NCI-H2029 treated with DMSO at 0.1 percent for 48 hours (cell line): Measurements from ENCODE around the gene BAIAP2L2.

ENCODE experiments used
- DNase-seq: peaks from one replicate; lab custom pipeline; 2025; lab: John Stamatoyannopoulos, UW

Gene BAIAP2L2

DNA sequence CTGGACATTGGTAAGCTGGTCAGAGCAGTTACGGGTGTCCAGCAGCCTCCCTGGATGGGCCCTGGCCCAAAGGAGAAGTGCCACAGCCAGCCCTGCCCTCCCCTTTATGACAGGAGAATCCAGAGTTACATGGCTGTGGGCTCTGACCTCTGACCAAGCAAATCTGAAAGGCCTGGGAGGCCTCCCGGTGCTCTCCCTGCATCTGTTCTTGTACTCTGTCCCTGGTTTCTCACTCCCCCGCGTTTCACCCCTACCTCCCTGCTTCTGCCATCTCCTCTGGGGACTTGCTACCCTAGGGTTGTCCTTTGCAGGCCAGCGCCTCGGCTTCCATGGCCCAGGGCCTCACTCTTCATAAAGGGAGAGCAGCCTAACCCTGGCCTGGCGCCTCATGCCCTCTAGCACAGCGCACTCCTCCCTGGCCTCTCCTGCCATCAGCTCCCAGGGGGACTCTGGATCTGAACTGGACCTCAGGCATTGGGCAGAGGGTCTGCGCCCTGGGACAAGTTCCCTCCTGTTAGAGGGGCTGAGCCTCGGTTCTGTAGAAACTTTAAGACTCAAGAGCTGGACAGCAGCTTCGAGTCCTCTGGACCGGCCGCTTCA, 42.6 kb downstream of the BAIAP2L2 start:
- no peak for DNase-seq

DNA sequence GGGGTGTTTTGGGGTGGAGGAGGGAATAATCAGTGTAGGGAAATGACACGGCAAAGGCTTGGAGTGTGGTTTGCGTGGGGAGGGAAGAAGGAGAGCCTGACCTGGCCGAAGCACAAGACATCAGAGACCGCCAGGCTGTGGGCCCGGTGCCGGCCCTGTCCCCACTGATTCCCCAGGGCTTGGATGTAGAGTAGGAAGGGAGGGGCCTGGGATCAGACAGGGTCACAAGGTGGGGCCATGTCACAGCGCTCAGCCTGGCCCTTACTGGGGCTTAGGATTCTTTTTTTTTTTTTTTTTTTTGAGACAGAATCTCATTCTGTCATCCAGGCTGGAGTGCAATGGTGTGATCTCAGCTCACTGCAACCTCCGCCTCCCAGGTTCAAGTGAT, 43.5 kb downstream of the BAIAP2L2 start:
- DNase-seq: no peak

DNA sequence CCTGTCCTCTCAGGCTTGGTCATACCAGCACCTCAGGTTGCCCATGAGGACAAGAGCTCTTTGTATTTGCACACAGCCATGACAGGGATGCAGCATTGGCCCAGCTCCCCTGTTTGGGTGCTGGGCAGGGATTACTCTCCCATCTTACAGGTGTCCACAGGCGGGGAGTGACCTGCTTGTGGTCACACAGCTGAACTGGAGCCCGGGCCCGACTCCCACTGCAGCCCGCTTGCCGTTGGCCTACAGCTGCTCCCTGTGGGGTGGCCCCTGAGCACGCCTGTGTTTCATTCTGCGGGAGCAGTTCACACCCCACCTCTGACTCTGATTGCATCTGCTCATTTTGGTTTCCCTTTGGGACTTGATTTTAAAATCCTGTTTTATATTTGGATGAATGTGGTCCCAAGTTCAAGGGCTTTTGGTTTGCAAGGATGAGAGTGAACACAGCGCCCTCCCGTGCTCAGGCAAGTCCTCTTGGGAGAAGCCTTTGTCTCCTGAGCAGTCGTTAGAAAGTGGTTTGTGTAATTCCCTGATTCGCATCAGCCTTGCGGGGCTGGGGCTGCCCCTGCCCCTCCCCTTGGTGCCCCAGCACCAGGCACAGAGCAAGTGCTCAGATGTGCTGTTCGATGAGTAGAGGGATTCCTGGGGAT, 44.0 kb downstream of the BAIAP2L2 start:
- DNase-seq: no peak

DNA sequence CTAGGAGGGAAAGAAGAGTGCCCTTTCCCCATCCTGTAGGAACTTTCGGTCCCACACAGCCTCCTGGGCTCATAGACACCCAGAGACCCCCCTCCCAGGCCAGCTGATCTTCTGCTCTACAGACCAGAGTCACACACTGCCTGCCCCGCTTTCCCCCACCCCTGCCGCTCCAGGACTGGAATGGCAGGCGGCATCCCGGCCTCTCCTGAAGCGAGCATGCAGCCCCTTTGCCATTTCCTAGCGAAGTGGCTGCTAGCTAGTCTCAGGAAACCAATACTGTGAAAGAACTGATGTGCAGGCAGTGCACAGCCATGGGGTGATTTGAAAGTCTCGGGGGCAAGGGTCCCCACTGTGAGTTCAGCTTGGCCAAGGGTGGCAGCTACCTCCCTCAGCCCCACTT, 44.9 kb downstream of the BAIAP2L2 start:
- DNase-seq: no peak

DNA sequence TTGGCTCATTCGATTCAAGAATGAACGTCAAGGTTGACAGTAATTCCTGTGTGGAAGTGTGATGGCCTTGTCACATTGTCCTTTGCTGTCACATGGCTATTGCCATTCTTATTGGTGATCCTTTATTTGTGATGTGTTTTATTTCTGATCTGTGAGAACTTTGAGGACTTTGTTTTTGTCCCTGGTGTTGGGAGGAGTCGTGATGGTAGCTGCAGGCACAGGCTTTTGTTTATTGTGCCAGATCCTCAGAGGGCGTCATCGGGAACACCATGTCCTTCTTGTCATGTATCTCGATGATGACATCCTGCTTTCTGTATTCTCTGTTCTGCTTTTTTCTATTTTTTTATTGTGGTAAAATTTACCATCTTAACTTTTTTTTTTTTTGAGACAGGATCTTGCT, 47.7 kb downstream of the BAIAP2L2 start:
- DNase-seq: no peak

DNA sequence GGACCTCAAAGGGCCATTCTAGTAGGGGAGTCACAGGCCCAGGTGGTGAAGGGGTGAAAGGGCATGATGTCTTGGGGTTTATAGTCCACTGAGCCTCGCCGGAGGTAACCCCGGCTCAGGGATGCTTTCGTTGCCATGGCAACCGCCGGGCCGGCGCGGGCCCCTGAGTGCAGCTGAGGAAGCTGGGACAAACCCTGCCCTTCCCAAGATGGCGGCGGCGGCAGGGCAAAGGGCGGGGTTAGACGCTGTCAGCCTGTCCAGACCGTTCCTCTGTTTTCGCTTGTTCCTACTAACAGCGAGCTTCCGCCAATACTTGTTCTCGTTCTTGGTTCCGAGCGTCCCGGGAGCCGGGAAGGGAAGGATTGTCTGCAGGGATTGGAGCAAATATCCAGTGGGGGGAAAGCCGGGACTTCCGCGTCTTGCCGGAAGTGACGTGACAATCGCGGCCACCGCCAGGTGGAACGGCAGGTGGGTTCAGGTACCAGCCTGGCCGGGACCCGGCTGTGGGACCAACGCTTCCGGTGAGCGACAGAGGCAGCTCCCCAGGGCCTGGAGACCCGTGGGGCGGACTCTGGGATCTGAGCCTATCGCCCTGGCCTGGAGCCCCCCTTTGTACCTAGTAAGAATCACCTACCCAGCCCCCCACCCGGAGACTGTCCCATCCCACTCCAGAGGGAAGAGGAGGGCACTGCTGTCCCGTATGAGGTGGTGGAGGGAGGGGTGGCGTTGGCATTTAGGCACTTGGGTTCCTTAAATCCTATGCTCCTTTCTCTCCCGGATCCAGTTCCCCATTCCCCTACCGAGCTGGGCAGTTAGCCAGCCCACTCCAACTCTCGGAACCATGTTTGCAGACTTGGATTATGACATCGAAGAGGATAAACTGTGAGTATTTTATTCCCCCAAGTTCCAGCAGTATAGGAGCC, 53.3 kb downstream of the BAIAP2L2 start, which contains the start of gene PICK1:
PICK1 (plus strand) TSS at position 436 of the 923 bp plus-strand sequence; CDS start at position 842, 406 bp downstream.
- DNase-seq: peak; percentile 78

DNA sequence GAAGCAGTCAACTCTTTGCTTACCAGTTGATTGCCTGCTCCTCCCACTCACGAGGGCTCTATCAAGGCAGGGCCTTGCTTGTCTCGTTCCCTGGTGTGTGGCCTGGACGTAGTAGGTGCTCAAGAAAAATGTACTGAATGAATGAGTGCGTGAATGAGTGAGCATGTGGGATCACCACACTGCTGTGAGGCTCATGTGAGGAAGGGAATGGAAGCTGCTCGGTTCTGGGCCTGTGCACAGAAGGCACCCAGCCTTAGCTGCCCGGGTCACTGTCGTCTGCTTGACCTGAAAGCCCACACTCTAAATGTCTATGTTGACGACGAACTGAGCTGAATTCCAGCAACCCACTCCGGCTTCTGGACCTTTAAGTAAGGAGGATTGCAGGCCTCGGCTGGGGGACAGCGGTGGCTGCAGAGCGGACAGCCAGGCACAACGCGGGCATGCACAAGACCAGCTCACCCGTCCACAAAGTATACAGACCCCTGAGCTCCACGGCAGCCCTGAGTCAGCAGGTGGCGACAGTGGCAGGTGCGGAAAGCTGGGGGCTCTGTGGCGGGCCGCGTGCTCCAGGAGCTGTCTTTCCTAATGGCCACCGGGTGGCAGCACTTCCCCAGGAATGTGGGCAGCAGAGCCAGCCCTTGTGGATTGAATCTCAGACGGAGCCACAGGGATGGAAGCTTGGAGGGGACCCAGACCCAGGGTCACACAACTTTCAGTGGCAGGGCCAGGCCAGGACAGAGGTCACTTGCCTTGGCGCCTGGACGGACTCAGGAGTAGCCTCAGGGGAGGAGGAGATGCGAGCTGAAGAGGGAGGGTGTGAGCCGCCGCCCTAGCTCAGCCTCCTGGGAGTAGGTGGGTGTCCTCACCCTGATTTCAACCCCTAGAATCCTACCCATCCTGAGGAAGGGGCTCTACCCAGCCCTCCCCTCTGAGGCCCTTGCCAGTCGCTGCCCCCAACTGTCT, 58.3 kb downstream of the BAIAP2L2 start:
- peak; percentile 44 for DNase-seq

DNA sequence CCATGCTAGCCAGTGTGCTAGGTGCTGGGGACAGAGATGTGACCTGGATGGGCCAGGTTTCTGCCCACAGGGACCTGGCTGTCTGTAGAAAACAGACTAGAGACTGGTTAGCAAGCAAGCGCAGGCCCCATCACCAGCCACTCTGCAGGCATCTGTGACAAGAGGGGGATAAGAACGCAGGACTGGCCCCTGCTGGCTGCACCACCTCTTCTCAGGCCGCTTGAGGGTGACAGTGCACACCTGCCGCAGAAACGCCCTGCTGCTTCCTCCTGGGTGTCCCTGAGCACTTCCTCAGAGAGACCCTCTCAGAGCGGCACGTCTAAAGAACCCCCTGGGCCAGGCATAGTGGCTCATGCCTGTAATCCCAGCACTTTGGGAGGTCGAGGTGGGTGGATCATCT, 59.2 kb downstream of the BAIAP2L2 start:
- DNase-seq: no peak

DNA sequence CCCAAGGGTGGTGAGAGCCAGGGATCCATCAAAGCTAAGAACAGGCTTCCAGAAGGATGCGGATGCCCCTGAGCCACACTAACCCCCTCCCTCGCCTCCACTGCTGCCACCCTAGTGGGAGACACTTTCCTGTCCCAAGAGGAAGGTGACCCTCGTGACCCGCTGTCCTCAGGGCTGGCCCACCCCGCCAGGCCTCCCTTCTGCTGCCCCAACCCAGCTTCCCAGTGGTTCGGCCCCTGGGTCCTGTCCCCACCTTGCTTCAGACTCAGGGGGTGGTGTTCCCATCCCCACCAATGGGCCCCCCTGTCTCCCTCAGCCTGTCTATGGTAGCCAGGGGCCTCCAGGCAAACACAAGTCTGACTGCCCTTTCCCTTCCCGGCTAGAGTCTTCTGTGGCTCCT, 59.8 kb downstream of the BAIAP2L2 start:
- DNase-seq: no peak

DNA sequence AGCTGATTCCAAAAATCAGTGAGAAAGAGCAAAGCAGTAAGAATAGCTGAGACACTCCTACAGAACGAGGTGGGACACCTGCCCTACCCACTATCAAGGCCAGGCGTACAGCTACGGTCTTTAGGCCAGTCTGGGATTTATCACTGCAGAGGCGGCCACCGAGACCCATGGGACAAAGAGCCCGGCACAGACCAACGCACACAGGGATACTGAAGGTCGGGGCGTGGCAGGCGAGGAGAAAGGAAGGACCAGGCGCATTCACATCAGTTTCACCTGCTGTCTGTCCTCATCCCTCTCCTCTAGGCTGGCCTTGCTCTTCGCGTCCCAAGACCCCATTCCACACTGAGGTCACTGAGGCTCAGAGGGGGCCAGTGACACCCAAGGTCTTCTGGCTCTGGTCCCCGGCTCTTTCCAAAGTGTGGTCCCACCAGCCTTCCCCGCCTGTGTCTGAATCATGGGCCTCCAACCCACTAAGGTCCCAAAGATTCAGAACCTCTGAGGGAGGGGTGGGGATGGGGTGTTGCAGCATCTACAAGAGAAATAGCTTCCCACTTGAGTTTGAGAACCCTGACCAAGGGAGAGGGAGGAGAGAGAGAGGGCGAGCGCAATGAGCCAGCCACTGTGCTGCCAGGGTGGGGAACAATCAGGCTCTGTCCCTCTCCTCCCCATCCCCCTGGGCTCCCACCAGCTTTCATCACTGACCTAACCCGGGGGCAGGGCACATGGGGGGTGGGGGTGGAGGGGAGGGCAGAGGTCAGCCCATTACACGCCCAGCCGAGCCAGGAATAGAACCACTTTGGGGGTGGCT, 60.5 kb downstream of the BAIAP2L2 start:
- DNase-seq: no peak

DNA sequence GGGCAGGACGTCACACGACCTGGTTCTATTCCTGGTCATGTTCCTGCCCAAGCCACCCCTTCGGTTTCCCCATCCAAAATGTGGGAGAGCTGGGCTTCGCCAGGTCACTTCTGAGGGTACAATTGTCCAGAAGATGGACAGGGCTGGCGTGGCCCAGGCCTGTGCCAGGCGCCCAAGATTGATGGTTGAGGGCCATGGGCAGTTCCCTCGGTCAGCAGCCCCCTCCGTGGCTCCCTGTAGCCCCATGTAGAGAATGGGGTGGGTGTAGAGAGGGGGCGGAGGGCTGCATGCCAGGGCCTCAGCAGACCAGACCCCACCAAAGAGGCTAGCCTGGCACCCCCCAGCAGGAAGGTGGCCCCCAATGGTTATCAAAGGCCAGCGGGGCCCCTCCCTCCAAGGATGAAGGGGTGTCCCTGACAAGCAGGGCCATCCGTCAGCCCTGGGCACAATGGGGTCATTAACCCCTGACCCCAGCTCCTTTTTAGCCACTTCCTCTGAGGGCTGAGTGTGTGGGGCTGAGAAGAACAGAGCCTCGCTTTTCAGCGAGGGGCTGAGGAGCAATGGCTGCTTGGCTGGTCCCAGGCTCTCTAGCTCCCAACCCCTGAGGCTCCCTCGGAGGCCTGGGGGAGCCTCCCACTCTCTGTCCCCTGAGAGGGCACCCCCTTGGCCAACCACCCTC, 64.3 kb downstream of the BAIAP2L2 start:
- DNase-seq: no peak

DNA sequence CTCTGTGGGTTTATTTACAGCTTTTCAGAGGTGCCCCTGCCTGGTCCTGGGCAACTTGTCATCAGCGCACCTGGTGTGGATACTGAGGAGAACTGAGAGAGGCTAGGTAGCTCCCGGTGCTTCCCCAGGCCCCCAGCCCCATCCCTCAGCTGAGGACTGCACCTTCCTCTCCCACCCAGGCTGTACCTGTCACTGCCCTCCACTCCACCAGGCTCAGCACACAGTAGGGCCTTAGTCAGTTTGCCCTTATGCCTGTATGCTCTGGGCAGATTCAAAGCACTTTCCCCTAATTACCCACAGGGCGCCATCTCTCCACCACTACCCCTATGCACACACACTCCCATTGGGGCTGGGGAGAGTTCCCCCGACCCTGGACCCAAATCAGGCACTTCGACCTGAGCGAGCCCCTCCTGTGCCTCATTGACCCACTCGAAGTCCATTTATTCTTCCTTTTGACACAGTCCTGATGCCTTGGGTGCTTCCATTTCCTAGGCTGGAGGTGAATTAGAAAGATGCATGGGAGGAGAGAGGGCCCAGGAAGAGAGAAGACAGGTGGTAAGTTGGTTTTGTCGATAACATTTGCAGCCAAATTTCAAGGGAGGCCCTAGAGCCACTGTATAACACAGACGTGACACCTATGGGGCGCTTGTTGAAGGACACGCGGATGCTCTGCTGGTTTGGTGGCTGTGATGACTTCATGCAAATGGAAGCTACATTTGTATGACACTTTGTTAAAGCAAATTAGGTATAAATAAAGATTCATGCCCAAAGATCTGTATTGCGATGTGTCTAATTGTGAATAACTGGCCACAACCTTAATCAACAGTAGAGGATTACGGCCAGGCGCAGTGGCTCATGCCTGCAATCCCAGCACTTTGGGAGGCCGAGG, 67.1 kb downstream of the BAIAP2L2 start:
- no peak for DNase-seq

DNA sequence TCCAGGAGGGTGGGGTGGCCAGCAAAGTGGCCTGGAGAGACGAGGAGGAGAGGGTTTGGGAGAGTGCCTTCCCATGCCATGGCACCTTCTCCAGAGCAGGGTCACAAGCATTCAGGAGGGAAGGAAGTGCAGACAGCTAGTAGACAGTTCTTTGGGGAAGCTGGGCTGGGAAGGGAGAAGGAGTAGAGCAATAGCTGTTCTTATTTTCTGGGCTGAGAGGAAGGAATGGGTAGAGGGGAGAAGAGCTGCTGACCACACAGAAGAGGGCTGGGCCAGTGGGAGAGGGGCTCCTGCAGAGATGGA, 68.0 kb downstream of the BAIAP2L2 start:
- DNase-seq: no peak

DNA sequence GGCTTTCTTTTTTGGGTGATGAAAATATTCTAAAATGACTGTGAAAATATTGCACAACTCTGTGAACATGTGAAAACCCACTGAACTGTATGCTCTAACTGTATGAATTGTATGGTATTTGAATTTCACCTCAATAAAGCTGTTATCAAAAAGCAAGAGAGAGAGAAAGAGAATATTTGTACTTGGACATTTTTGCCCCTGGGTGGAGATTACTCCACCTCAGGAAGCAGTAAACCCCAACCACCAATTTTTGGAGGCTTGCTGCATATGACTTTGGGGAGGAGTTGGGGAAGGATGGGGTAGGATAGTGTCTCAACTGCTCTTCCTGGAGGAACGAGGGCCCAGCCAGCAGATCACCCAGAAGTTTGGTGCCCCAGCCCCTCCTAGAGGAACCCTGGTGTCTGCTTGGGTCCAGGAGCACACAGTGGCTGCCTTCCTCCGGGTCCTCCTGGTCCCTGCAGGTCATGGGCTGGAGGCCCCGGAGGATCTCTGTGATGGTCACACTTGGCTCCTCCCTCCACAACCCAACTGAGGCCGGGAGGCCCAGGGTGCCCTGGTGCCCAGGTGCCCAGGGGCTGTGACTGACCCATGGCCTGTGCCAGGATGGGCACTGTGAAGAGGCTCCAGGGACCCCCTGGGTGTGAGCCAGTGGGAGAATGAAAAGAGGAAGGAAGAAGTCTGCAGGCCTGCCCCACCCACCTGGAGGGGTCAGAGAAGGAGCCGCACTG, 68.6 kb downstream of the BAIAP2L2 start:
- DNase-seq: no peak

DNA sequence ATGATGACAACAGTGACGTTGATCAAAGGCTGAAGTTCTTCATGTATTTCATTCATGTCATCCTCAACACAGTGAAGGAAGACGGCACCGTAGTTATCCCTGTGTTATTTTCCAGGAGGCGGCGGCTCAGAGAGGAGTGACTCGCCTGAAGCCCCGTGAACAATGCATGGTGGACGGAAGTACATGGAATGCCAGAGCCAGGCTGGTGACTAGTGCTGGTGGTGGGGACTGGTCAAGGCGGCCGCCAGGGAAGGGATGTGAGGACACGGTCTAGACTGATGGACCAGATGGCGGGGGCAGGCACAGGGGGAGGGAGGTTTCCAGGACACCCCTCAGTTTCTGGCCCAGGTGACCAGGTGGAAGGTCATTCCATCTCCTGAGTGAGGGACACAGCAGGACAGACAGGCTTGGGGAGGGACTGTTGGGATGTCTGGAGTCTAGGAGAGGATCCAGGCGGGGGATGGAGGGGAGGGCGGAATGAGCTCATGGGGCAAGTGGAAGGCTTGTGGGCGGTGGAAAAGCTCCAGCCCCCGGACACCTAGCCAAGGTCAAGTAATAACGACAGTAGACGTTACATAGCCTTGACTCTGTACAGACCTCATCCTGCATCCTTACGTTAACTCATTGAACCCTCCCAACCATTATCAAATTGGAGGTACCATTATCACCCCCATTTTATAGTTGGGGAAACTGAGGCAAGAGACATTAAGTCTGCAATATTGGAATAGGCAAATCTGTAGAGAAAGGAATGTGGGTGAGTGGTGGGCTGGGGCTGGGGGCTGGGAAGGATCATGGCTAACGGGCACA, 69.3 kb downstream of the BAIAP2L2 start:
- DNase-seq: no peak

DNA sequence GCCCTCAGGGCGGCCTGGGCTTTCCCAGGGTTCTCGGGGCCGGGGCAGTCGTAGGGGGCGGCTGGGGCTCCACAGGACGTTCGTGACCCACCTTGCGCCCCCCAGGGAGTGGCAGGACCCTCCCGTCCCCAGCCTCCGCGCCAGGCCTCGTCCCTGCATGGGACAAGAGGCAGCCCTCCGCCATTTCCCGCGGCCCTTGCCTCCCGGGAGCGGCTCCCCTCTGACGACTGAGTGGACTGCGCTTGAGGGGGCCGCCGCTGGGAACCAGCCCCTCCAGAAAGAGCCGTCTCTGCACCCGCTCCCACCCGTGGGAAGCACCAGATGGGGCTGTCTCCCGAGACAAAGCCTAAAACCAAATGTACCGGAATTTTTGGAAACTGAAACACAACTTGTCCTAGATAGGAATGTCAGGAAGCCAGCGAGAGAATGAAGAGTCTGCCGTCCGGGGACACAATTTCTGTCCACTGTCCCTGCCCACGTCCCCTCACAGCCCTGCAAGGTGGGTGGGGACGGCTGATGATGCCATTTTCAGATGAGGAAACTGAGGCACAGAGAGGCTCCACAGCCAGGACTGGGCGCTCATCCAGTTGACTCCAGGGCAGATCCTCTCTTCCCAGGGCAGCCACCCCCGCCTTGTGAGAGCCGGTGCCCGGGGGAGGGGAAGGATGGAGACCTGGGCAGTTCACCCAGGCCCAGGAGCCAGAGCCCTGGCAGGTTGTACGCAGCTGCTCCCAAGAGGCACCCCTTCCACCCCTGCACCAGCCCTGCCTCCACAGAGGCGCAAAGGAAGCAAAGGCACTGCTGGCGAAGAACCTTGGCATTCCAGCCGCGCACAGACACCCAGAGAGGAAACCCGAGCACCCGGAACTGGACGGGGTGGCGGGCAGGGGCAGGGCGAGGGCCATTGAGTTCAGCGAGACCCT, 71.3 kb downstream of the BAIAP2L2 start:
- DNase-seq: no peak

DNA sequence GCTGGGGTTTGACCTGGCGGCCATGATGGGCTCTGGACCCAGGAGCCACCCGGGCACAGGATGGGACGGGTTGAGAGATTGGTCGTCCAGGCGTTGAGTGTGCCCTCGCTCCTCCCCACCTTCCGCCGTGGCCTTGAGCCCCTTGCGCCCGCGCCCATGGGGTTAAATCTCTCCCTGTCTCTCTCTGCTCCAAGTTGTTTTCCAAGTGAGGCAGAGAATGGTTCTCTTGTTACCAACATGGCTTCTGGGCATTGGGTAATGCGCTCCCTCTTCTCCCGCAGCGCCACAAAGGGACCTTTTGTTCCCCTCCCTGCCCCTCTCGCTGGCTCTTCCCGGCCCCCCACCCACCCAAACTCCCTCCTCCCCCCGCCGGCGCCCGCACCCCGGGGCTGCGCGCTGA, 72.1 kb downstream of the BAIAP2L2 start:
- DNase-seq: no peak
